PC-3 (cell line): ENCODE data around the gene BICRA.

Experiments
- CTCF ChIP-seq: fragments of 300-600 bp; sonication (generic); conservative IDR thresholded peaks from 2 replicates; pipeline ENCODE4 v1.5.1; 2017; ENCODE audit warnings: antibody characterized with exemption, low read depth, mild to moderate bottlenecking, low read length
- EZH2 ChIP-seq: fragments of 300-600 bp; sonication (generic); IDR thresholded peaks from one replicate; pipeline ENCODE4 v1.6.1; 2017; ENCODE audit warnings: antibody characterized with exemption, mild to moderate bottlenecking, low read length; ENCODE audit not compliant: unreplicated experiment
- EZH2phosphoT487 ChIP-seq: fragments of 300-600 bp; sonication (generic); IDR thresholded peaks from 2 replicates; pipeline ENCODE4 v1.6.1; 2018; ENCODE audit warnings: mild to moderate bottlenecking, antibody characterized with exemption, low read length, borderline replicate concordance

- TF ChIP-seq CTCF (no peak), EZH2phosphoT487 (no peak), EZH2 (no peak)
These were observed 21.6 kb upstream of the BICRA start for GRCh38 chr19:47587295-47587694.
